IMR-90 (cell line): ENCODE results near the gene BCAP31. TPM values are rescaled to one million over a fixed set of nuclear protein-coding genes. Genes with fewer than 3 reads are reported as not detected.

Experiments used
- CTCF ChIP-seq: conservative IDR thresholded peaks from 2 replicates; pipeline ENCODE4 v1.5.1; 2012; ENCODE audit warnings: mild to moderate bottlenecking, low read depth, low read length, improper control_type of control experiment
- polyA plus RNA-seq, 3 experiments: library from polyadenylated mRNA; depleted of rRNA; stranded (reverse); fragments of >200 nt; gene quantifications; 2 replicates each; pipeline ENCODE4 v1.2.3, GENCODE V29; 2012; ENCODE audit warnings: low replicate concordance in 1 of 3
- total RNA-seq: library from RNA; depleted of rRNA; stranded (reverse); fragments of >200 nt; gene quantifications from 2 replicates; pipeline ENCODE4 v1.2.3, GENCODE V29; 2012

The BCAP31 gene
- total and polyA plus RNA-seq, 2 of the 4 experiments (the other 2 are of a cell fraction), result 125 to 244 TPM

GRCh38 chrX:153671589-153672530 is 52.3 kb downstream of the BCAP31 start (continued):
- no peak for TF ChIP-seq CTCF
